ENCODE data around the gene CDIP1. TPM values are rescaled to one million over a fixed set of nuclear protein-coding genes. Genes with fewer than 3 reads are reported as not detected.
A peak's percentile ranks its signal among the peaks of the same experiment; 100 is the strongest.

CDIP1 gene
- total RNA-seq, 1 donor from 2014 or later, result 7.8 TPM

DNA sequence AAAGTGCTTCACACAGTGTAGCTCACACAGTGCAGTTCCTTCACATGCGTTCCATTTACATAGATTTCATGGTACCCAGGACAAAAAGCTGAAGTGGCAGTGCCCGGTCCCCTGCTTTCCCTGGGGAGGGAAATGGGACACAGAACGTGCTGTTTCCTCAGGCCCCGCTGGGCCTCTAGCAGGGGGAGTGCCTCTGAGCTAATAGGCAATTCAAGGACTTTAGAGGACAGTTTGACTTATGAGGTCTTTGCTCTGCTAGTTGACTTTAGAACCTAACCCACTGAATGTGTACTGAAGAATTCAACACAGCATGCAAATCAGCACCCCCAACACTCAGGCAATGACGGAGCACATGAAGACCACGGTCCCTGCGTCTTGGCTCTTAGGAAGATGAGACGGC lies 6.8 kb downstream of the CDIP1 start:
- no peaks in the 10 kb centered on the region for H3K27me3 ChIP-seq (ENCODE audit: control insufficient read depth in 3 of 3, insufficient read depth in 3 of 3, low read length in 3 of 3)
- H3K36me3 ChIP-seq (ENCODE audit: control insufficient read depth in 3 of 3, insufficient read depth in 3 of 3, low read length in 3 of 3), result peaks cover 0 to 3% (median 2%) of the 10 kb centered on the region in 3 donors
- H3K9ac ChIP-seq (ENCODE audit: low read depth in 1 of 3, low read length in 3 of 3), result no peak overlapping the region
- H3K4me1 ChIP-seq (ENCODE audit: control insufficient read depth in 3 of 3, insufficient read depth in 3 of 3, low read length in 3 of 3), result peaks cover 29 to 39% (median 31%) of the 10 kb centered on the region in 3 donors
- H3K27ac ChIP-seq (ENCODE audit: low read depth, low read length), result no peak overlapping the region
- H3K4me3 ChIP-seq (ENCODE audit: low read length in 3 of 3), result no peak overlapping the region
- no peaks in the 10 kb centered on the region for H3K9me3 ChIP-seq (ENCODE audit: control insufficient read depth in 3 of 3, low read length in 3 of 3)

GRCh38 chr16:4529085-4530060 lies 9.2 kb downstream of the CDIP1 start:
- H3K27ac ChIP-seq (ENCODE audit: low read depth, low read length), result peak overlapping the region; percentile 43
- peak overlapping the region in 2 of 3 donors; percentile 60 to 61 for H3K9ac ChIP-seq (ENCODE audit: low read depth in 1 of 3, low read length in 3 of 3)
- H3K4me1 ChIP-seq (ENCODE audit: control insufficient read depth in 3 of 3, insufficient read depth in 3 of 3, low read length in 3 of 3), result peaks cover 19 to 31% (median 29%) of the 10 kb centered on the region in 3 donors

GRCh38 chr16:4525634-4526277 lies 12.8 kb downstream of the CDIP1 start:
- Histone ChIP-seq H3K27me3 (ENCODE audit: control insufficient read depth in 3 of 3, insufficient read depth in 3 of 3, low read length in 3 of 3) (no peaks in the 10 kb centered on the region), H3K36me3 (ENCODE audit: control insufficient read depth in 3 of 3, insufficient read depth in 3 of 3, low read length in 3 of 3) (no peaks in the 10 kb centered on the region), H3K4me3 (ENCODE audit: low read length in 3 of 3) (no peak overlapping the region), H3K27ac (ENCODE audit: low read depth, low read length) (no peak overlapping the region), H3K9ac (ENCODE audit: low read depth in 1 of 3, low read length in 3 of 3) (no peak overlapping the region), H3K4me1 (ENCODE audit: control insufficient read depth in 3 of 3, insufficient read depth in 3 of 3, low read length in 3 of 3) (peaks cover 43 to 57% (median 45%) of the 10 kb centered on the region in 3 donors), H3K9me3 (ENCODE audit: control insufficient read depth in 3 of 3, low read length in 3 of 3) (no peaks in the 10 kb centered on the region)

More at GRCh38 chr16:4529085-4530060, 9.2 kb downstream of the CDIP1 start:
- no peaks in the 10 kb centered on the region for H3K9me3 ChIP-seq (ENCODE audit: control insufficient read depth in 3 of 3, low read length in 3 of 3)
- H3K27me3 ChIP-seq (ENCODE audit: control insufficient read depth in 3 of 3, insufficient read depth in 3 of 3, low read length in 3 of 3), result no peaks in the 10 kb centered on the region
- peaks cover 0 to 3% (median 2%) of the 10 kb centered on the region in 3 donors for H3K36me3 ChIP-seq (ENCODE audit: control insufficient read depth in 3 of 3, insufficient read depth in 3 of 3, low read length in 3 of 3)
- H3K4me3 ChIP-seq (ENCODE audit: low read length in 3 of 3), result peak overlapping the region in 2 of 3 donors; percentile 4 to 6

DNA sequence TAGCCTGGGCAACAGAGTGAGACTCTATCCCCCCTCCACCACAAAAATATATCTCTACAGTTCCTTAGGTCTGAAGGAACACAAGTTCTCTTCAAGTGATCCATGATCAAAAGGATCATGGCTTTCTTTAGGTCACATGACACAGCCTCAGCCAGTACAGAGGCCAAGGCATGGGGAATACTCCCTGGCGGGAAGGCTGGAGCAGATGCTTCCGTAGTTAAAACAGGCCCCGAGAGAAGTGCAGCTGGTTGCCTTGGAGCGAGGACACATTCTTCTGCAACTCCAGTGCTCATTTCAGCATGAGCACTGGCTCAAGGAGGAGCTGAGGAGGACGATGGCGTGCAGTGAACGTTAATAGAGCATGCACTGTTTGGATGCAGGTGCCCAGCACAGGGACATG lies 13.5 kb downstream of the CDIP1 start:
- Histone ChIP-seq H3K27me3 (ENCODE audit: control insufficient read depth in 3 of 3, insufficient read depth in 3 of 3, low read length in 3 of 3) (no peaks in the 10 kb centered on the region), H3K27ac (ENCODE audit: low read depth, low read length) (peak overlapping the region; percentile 46), H3K4me1 (ENCODE audit: control insufficient read depth in 3 of 3, insufficient read depth in 3 of 3, low read length in 3 of 3) (peaks cover 43 to 59% (median 45%) of the 10 kb centered on the region in 3 donors), H3K36me3 (ENCODE audit: control insufficient read depth in 3 of 3, insufficient read depth in 3 of 3, low read length in 3 of 3) (no peaks in the 10 kb centered on the region), H3K4me3 (ENCODE audit: low read length in 3 of 3) (no peak overlapping the region), H3K9ac (ENCODE audit: low read depth in 1 of 3, low read length in 3 of 3) (no peak overlapping the region), H3K9me3 (ENCODE audit: control insufficient read depth in 3 of 3, low read length in 3 of 3) (no peaks in the 10 kb centered on the region)

DNA sequence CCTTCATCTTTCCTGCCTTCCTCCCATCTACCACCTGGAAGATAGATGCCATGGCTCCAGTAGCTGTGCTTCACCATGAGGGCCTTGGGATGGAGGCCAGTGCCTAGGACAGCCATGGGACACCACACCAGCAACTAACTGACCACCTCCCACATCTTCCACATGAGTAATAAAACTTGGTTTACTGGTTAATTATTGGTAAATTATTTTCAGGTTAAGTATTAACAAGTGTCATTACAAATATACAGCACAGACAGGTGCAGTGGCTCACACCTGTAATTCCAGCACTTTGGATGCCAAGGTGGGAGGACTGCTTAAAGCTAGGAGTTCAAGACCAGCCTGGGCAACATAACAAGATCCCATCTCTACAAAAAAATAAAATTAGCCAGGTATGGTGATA lies 14.0 kb downstream of the CDIP1 start:
- no peaks in the 10 kb centered on the region for H3K27me3 ChIP-seq (ENCODE audit: control insufficient read depth in 3 of 3, insufficient read depth in 3 of 3, low read length in 3 of 3)
- H3K9ac ChIP-seq (ENCODE audit: low read depth in 1 of 3, low read length in 3 of 3), result no peak overlapping the region
- peak overlapping the region; percentile 46 for H3K27ac ChIP-seq (ENCODE audit: low read depth, low read length)
- no peaks in the 10 kb centered on the region for H3K9me3 ChIP-seq (ENCODE audit: control insufficient read depth in 3 of 3, low read length in 3 of 3)
- no peak overlapping the region for H3K4me3 ChIP-seq (ENCODE audit: low read length in 3 of 3)
- peaks cover 38 to 58% (median 42%) of the 10 kb centered on the region in 3 donors for H3K4me1 ChIP-seq (ENCODE audit: control insufficient read depth in 3 of 3, insufficient read depth in 3 of 3, low read length in 3 of 3)
- H3K36me3 ChIP-seq (ENCODE audit: control insufficient read depth in 3 of 3, insufficient read depth in 3 of 3, low read length in 3 of 3), result no peaks in the 10 kb centered on the region

DNA sequence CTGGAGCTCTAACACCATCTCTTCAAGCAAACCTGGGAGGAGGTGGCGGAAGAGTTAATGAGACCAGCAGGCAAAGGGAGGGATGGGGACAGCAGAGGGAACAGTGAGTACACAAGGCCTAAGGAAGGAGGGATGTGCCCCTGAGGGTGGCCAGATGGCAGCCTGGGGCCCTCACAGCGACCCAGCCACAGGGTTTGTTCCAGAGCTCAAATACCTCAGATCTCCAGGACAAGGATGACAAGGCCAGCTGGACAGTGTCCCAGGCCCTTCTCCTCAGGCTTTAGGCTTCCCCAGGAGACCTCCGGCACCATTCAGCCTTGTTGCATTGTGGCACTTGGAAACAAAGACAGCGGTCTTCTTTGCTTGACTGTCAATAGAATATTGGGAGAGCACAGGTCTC lies 14.9 kb downstream of the CDIP1 start:
- Histone ChIP-seq H3K9ac (ENCODE audit: low read depth in 1 of 3, low read length in 3 of 3) (no peak overlapping the region), H3K9me3 (ENCODE audit: control insufficient read depth in 3 of 3, low read length in 3 of 3) (no peaks in the 10 kb centered on the region), H3K4me1 (ENCODE audit: control insufficient read depth in 3 of 3, insufficient read depth in 3 of 3, low read length in 3 of 3) (peaks cover 30 to 56% (median 37%) of the 10 kb centered on the region in 3 donors), H3K27ac (ENCODE audit: low read depth, low read length) (peak overlapping the region; percentile 63), H3K27me3 (ENCODE audit: control insufficient read depth in 3 of 3, insufficient read depth in 3 of 3, low read length in 3 of 3) (no peaks in the 10 kb centered on the region), H3K4me3 (ENCODE audit: low read length in 3 of 3) (no peak overlapping the region), H3K36me3 (ENCODE audit: control insufficient read depth in 3 of 3, insufficient read depth in 3 of 3, low read length in 3 of 3) (no peaks in the 10 kb centered on the region)

DNA sequence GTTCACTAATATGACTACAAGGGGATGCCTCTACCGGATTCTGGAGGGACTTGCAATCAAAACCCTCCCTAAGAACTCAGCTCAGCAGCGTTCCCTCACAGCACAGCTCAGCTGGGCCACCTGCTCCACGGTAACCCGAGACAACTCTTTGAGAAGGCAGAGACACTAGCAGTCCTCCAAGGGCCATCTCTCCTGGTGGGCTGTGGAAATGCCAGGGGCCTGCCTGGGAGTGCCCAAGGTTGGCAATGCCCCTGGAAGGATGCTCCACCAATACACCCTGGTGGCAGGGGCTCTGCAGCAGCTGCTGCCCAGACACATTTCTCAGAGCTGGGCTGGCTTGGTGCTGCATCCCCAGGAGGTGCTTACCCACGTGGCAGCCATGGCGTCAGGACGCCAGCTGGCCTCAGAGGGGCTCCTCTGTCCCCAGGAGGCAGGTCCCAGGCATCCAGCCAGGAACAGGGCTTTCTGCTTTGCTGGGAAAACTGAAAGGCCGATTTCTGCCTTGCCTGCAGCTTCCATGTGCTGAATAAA lies 16.5 kb downstream of the CDIP1 start:
- Histone ChIP-seq H3K9me3 (ENCODE audit: control insufficient read depth in 3 of 3, low read length in 3 of 3) (no peaks in the 10 kb centered on the region), H3K36me3 (ENCODE audit: control insufficient read depth in 3 of 3, insufficient read depth in 3 of 3, low read length in 3 of 3) (no peaks in the 10 kb centered on the region), H3K27me3 (ENCODE audit: control insufficient read depth in 3 of 3, insufficient read depth in 3 of 3, low read length in 3 of 3) (no peaks in the 10 kb centered on the region), H3K4me3 (ENCODE audit: low read length in 3 of 3) (peak overlapping the region in 2 of 3 donors; percentile 27 to 35), H3K27ac (ENCODE audit: low read depth, low read length) (peak overlapping the region; percentile 63), H3K9ac (ENCODE audit: low read depth in 1 of 3, low read length in 3 of 3) (peak overlapping the region in 1 of 3 donors; percentile 66), H3K4me1 (ENCODE audit: control insufficient read depth in 3 of 3, insufficient read depth in 3 of 3, low read length in 3 of 3) (peaks cover 30 to 52% (median 40%) of the 10 kb centered on the region in 3 donors)

- H3K9me3 ChIP-seq (ENCODE audit: control insufficient read depth in 3 of 3, low read length in 3 of 3), result no peaks in the 10 kb centered on the region
- no peaks in the 10 kb centered on the region for H3K27me3 ChIP-seq (ENCODE audit: control insufficient read depth in 3 of 3, insufficient read depth in 3 of 3, low read length in 3 of 3)
- peaks cover 28 to 52% (median 38%) of the 10 kb centered on the region in 3 donors for H3K4me1 ChIP-seq (ENCODE audit: control insufficient read depth in 3 of 3, insufficient read depth in 3 of 3, low read length in 3 of 3)
- H3K27ac ChIP-seq (ENCODE audit: low read depth, low read length), result no peak overlapping the region
- H3K36me3 ChIP-seq (ENCODE audit: control insufficient read depth in 3 of 3, insufficient read depth in 3 of 3, low read length in 3 of 3), result no peaks in the 10 kb centered on the region
- H3K4me3 ChIP-seq (ENCODE audit: low read length in 3 of 3), result no peak overlapping the region
- no peak overlapping the region for H3K9ac ChIP-seq (ENCODE audit: low read depth in 1 of 3, low read length in 3 of 3)
These were observed 17.7 kb downstream of the CDIP1 start for GRCh38 chr16:4520913-4521312.

GRCh38 chr16:4519274-4520058 lies 19.1 kb downstream of the CDIP1 start:
- Histone ChIP-seq H3K27ac (ENCODE audit: low read depth, low read length) (no peak overlapping the region), H3K4me3 (ENCODE audit: low read length in 3 of 3) (no peak overlapping the region), H3K9ac (ENCODE audit: low read depth in 1 of 3, low read length in 3 of 3) (no peak overlapping the region), H3K27me3 (ENCODE audit: control insufficient read depth in 3 of 3, insufficient read depth in 3 of 3, low read length in 3 of 3) (no peaks in the 10 kb centered on the region), H3K36me3 (ENCODE audit: control insufficient read depth in 3 of 3, insufficient read depth in 3 of 3, low read length in 3 of 3) (no peaks in the 10 kb centered on the region), H3K9me3 (ENCODE audit: control insufficient read depth in 3 of 3, low read length in 3 of 3) (no peaks in the 10 kb centered on the region), H3K4me1 (ENCODE audit: control insufficient read depth in 3 of 3, insufficient read depth in 3 of 3, low read length in 3 of 3) (peaks cover 33 to 51% (median 39%) of the 10 kb centered on the region in 3 donors)

Measured in skeletal muscle tissue (tissue), 4 donors.